Neural progenitor cell (in vitro differentiated cells): Measurements from ENCODE around the gene RAE1.

ENCODE experiments used
- CTCF ChIP-seq: fragments of 200-600 bp; sonication (generic); IDR thresholded peaks from 2 replicates; pipeline ENCODE4 v1.5.1; 2017; ENCODE audit warnings: antibody characterized with exemption, mild to moderate bottlenecking
- EZH2 ChIP-seq: fragments of 200-600 bp; sonication (generic); IDR thresholded peaks from 2 replicates; pipeline ENCODE4 v1.6.1; 2017; ENCODE audit warnings: antibody characterized with exemption, mild to moderate bottlenecking, moderate library complexity
- EZH2phosphoT487 ChIP-seq: fragments of 200-600 bp; sonication (generic); IDR thresholded peaks from 2 replicates; pipeline ENCODE4 v1.6.1; 2017; ENCODE audit warnings: antibody characterized with exemption

DNA sequence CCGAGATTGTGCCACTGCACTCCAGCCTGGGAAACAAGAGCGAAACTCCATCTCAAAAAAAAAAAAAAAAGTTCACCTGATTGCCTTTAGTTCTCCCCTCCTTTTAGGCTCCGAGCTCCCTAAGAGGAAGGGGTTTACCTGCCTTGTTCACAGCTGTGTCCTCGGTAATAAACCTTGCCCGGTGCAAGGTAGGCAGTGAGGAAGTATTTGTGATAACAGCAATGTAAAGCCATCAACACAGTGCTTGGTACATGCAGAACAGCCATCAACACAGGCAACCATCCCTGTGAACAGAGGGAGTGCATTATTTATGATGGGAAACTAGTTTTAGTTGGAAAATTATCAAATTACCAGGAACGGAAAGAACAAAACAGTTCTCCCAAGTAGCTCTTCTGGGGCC, 23.2 kb upstream of the RAE1 start:
- TF ChIP-seq CTCF (no peak), EZH2phosphoT487 (no peak), EZH2 (no peak)
